GM21360 (cell line): Measurements from ENCODE around the gene DLG1.
A peak's percentile ranks its signal among the peaks of the same experiment; 100 is the strongest.

Experiments used
- ATAC-seq: cut with Tn5 transposase; IDR thresholded peaks from one replicate; pipeline ENCODE4 v1.9.1; 2021; ENCODE audit warnings: mild to moderate bottlenecking, moderate library complexity; ENCODE audit not compliant: unreplicated experiment

Gene DLG1

GRCh38 chr3:197298341-197298944 is at the start of gene DLG1:
Gene DLG1, minus strand, starts transcription at chr3:197298612. Its CDS starts 1,408 bp downstream, at chr3:197297204.
- peak; percentile 44 for ATAC-seq

GRCh38 chr3:197348014-197348413 is 49.6 kb upstream of the DLG1 start:
- ATAC-seq, result no peak

DNA sequence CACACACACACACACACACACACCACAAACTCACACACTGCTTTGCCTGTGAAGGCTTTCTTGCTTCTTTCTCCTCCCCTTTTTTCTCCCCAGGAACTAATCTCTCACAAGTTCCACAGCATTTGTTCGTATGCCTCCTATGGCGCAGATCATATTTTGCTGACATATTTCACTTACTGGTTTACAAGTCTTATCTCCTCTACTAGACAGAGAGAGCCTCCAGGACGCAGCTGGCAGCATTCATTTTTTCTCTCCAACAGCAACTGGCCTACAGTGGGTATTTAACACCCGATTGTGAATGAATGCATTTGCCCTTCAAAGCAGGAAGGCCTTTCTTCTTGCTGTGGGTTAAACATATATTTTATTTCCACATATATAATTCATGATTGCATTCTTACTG is 47.0 kb upstream of the DLG1 start:
- no peak for ATAC-seq

- ATAC-seq, result no peak
Observed at GRCh38 chr3:197344582-197345318, 46.3 kb upstream of the DLG1 start.

DNA sequence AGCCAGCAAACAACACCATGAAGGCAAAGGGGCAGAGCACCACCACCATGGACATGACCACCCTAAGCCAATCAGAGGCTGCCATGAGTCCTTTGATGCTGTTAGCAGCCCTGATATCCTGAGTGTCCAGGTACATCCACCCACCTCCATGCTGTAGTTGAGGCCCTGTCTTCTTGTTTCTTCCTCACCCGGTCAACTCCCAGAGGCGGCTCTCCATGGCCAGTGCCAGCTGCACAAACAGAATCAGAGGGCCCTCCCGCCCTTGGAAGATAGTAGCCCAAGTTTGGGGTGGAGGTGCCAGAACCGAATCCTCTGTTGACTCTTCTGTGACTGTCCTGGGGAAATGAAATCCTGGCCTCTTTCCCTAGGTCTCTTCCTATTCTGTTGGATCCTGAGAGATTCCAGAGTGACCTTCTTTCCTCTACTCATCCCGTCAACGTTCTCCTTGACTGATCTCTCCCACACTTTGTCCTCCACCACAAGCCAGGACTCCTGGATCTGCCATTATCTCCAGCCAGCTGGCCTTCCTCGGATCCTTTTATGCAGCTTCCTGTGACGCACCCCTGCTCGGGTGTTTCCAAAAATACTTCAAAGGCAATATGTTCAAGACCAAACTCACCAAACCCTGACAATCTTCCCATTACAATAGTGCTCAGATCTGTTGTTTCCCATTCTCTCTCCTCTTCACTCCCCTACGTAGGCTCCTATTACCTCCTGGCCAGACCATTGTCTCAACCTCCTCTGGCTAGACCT is 45.4 kb upstream of the DLG1 start:
- no peak for ATAC-seq

DNA sequence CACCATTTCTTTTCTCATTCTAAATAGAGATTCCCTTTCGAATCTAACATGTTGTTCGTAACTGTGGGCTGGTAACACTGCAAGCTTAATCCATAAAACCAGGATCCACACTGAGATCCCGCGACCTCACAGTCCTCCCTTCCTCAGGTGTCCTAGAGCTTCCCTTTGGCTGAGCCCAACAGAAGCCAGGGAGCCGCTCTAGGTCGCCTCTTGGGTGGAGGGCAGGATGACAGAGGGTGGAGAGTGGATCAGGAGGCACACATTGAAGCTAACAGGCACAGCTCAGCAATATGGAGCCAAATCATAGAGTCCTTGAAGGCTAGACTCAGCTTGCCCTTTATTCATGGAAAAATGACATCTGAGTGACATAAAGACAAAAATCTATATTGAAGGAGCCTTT is 44.7 kb upstream of the DLG1 start:
- ATAC-seq, result no peak

- ATAC-seq, result no peak
Observed at GRCh38 chr3:197340521-197340871, 42.1 kb upstream of the DLG1 start.

DNA sequence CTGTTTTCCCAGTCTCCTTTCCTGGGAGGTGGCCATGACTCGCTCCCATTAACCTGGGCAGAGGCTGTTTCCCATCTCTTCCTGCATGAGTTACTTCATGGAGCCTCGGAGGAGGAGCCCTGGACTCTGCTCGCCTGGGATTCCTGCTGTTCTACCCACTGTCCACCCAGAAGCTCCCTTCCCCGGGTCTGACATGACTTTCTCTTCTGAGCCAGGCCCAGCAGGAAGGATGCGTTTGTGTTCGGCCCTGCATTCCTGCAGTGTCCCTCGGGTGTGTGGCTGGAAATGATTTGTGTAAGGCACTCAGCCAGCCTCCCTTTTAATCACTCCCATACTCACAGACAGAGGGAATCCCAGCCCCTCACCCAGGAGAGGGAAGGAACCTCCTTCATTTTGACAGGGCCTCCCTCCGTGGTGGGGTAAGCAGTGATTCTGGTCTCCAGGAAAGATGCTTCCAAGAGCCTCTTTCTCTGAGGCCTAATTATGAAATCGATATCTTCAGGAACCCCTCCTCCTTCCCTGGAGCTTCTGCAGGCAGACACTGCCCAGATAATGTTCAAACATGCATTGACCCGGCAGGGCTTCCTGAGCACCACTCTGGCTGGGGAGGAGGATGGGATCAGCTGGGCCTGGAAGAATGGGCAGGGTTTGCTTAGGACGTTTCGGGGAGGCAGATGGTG is 41.6 kb upstream of the DLG1 start:
- ATAC-seq, result no peak

GRCh38 chr3:197338586-197338985 is 40.2 kb upstream of the DLG1 start:
- ATAC-seq, result no peak

- ATAC-seq, result no peak
Observed at GRCh38 chr3:197337656-197338055, 39.2 kb upstream of the DLG1 start.

GRCh38 chr3:197337214-197337613 is 38.8 kb upstream of the DLG1 start:
- ATAC-seq, result no peak

GRCh38 chr3:197336348-197336747 is 37.9 kb upstream of the DLG1 start:
- ATAC-seq, result no peak

DNA sequence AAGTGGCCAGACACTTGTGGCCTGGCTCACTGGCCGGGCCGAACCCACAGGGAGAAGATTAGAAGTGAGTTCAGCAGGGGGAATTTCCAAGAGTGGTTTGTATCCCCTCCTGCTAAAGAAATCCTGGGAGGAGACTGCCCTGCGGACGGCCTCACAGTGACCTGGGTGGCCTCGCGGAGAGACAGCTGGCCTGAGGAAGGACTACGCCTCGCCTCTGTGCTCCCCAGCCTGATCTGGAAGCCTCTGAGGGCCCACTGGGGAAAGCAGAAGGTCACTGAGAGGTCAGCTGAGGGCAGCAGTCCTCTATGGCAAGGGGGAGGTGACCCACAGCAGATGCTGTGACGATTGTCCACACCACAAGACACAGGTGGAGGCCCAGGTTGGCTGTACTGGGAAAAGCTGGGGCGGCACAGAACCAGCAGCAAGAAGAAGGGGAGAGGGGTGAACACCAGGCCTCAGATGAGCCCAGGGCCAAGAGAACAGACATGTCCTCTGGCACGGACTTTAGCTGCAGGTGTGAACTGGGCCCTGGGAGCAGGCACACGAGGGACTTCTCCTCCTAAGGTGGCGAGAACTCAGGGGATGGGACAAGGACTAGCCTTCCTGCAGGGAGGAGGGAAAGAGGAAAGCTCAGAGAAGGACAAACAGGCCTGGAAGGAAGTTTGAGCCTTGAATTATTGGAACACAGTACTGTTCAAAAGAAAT is 37.2 kb upstream of the DLG1 start:
- ATAC-seq, result no peak

- no peak for ATAC-seq
Observed at GRCh38 chr3:197333901-197334639, 35.7 kb upstream of the DLG1 start.

DNA sequence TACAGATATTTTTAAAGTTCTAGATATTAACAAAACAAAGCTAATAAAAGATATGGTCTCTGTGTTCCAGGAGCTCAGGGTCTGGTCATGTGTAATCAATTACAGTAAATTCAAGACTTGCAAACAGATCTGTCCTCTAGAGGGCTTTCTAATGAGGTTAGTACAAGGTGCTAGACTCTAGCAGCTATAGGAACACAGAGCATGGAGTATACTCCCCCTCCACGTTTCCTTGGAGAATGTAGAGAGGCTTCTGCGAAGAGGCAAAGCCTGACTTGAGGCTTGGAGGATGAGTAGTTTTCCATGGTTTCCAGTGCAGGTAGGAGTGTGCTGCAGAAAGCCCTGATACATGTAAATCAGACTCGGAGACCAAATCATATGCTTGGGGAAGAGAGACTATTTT is 32.7 kb upstream of the DLG1 start:
- no peak for ATAC-seq

GRCh38 chr3:197329382-197329781 is 31.0 kb upstream of the DLG1 start:
- ATAC-seq, result no peak

DNA sequence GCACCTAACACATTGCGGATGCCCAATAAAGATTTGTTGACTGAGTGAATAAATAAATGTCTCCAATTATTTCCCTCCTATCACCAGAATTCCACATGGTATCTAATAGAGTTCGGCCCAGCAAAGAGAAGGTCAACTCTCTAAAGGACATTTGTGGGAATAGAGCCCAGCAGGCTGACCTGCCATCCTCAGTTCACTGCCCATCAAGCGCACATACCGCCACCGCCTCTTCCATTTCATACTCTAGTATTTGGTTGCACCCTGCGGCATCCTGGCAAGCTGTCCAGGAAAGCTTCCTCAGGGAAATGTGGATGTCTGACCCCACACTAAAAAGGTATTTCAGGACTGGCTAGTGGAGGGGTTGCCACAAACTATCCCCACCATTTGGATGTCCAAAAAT is 29.8 kb upstream of the DLG1 start:
- no peak for ATAC-seq

GRCh38 chr3:197327701-197328100 is 29.3 kb upstream of the DLG1 start:
- no peak for ATAC-seq

- no peak for ATAC-seq
Observed at GRCh38 chr3:197325773-197326172, 27.4 kb upstream of the DLG1 start.

- no peak for ATAC-seq
Observed at GRCh38 chr3:197322149-197322548, 23.7 kb upstream of the DLG1 start.
